HEK293 (cell line): Measurements from ENCODE around the gene TCIRG1.

Source experiments
- CTCF ChIA-PET: fragments of 350-600 bp; formaldehyde crosslinking; extraction: SDS; loops from one replicate; lab custom pipeline; 2021; ENCODE audit warnings: antibody characterized with exemption; lab: Yijun Ruan, JAX
- POLR2A ChIA-PET: fragments of 300-600 bp; formaldehyde crosslinking; extraction: SDS; loops from one replicate; lab custom pipeline; 2020; ENCODE audit warnings: antibody characterized with exemption, inconsistent platforms; lab: Yijun Ruan, JAX
- H3K27ac ChIP-seq: fragments of 200-500 bp; sonication (Bioruptor generic); 2 replicates; pipeline ENCODE4 v1.5.1; 2014; ENCODE audit warnings: low read depth, low read length, control low read depth, inconsistent platforms; ENCODE audit errors: extremely low read depth
- H3K36me3 ChIP-seq, 2 experiments: fragments of 200-500 bp in 1 of 2; sonication (Bioruptor generic) in 1 of 2; 1 replicate in 1 of 2; 2 replicates in 1 of 2; pipeline ENCODE4 v1.5.1; 2014 to 2017; ENCODE audit warnings: inconsistent platforms in 2 of 2, low read length in 2 of 2; ENCODE audit not compliant: control insufficient read depth in 2 of 2, insufficient read depth in 1 of 2
- H3K4me1 ChIP-seq: fragments of 200-500 bp; sonication (Bioruptor generic); 2 replicates; pipeline ENCODE4 v1.5.1; 2014; ENCODE audit warnings: mild to moderate bottlenecking, low read length, inconsistent platforms; ENCODE audit not compliant: control insufficient read depth, insufficient read depth
- H3K4me3 ChIP-seq: 2 replicates; pipeline ENCODE4 v1.5.1; 2011; ENCODE audit warnings: low read depth, mild to moderate bottlenecking, control low read depth, low read length, moderate library complexity
- H3K9me3 ChIP-seq: fragments of 200-500 bp; sonication (Bioruptor generic); 2 replicates; pipeline ENCODE4 v1.5.1; 2014; ENCODE audit warnings: low read depth, low read length, inconsistent platforms; ENCODE audit not compliant: control insufficient read depth, insufficient read depth
- CTCF ChIP-seq: fragments of 450-650 bp; formaldehyde crosslinking; IDR thresholded peaks from 2 replicates; pipeline ENCODE4 v1.5.1; 2016; ENCODE audit warnings: missing biosample characterization, missing genetic modification characterization
- GLIS2 ChIP-seq: fragments of 450-650 bp; formaldehyde crosslinking; IDR thresholded peaks from 2 replicates; pipeline ENCODE4 v1.5.1; 2016; ENCODE audit warnings: missing biosample characterization, missing genetic modification characterization
- IKZF3 ChIP-seq: fragments of 450-650 bp; IDR thresholded peaks from 2 replicates; pipeline ENCODE4 v1.5.0; 2018; ENCODE audit warnings: missing biosample characterization, mild to moderate bottlenecking, missing genetic modification characterization, moderate library complexity
- KLF7 ChIP-seq: fragments of 450-650 bp; formaldehyde crosslinking; IDR thresholded peaks from 2 replicates; pipeline ENCODE4 v1.5.1; 2016; ENCODE audit warnings: missing biosample characterization, missing genetic modification characterization, borderline replicate concordance
- ZNF132 ChIP-seq: fragments of 450-650 bp; formaldehyde crosslinking; IDR thresholded peaks from 2 replicates; pipeline ENCODE4 v1.5.1; 2017; ENCODE audit warnings: missing biosample characterization, missing genetic modification characterization, borderline replicate concordance
- ZNF138 ChIP-seq: fragments of 450-650 bp; formaldehyde crosslinking; IDR thresholded peaks from 2 replicates; pipeline ENCODE4 v1.5.1; 2016; ENCODE audit warnings: missing biosample characterization, missing genetic modification characterization, borderline replicate concordance
- ZNF140 ChIP-seq: fragments of 450-650 bp; formaldehyde crosslinking; IDR thresholded peaks from 2 replicates; pipeline ENCODE4 v1.5.1; 2016; ENCODE audit warnings: missing biosample characterization, missing genetic modification characterization
- ZNF19 ChIP-seq: fragments of 450-650 bp; formaldehyde crosslinking; IDR thresholded peaks from 2 replicates; pipeline ENCODE4; 2016; ENCODE audit warnings: missing biosample characterization, missing genetic modification characterization, low read depth
- ZNF239 ChIP-seq: fragments of 450-650 bp; formaldehyde crosslinking; IDR thresholded peaks from 2 replicates; pipeline ENCODE4 v1.5.1; 2016; ENCODE audit warnings: missing biosample characterization, missing genetic modification characterization
- ZNF248 ChIP-seq: fragments of 450-650 bp; formaldehyde crosslinking; IDR thresholded peaks from 2 replicates; pipeline ENCODE4 v1.5.1; 2017; ENCODE audit warnings: missing biosample characterization, missing genetic modification characterization
- ZNF280C ChIP-seq: fragments of 450-650 bp; formaldehyde crosslinking; IDR thresholded peaks from 2 replicates; pipeline ENCODE4 v1.5.1; 2016; ENCODE audit warnings: missing biosample characterization, missing genetic modification characterization
- ZNF324 ChIP-seq: fragments of 450-650 bp; formaldehyde crosslinking; IDR thresholded peaks from 2 replicates; pipeline ENCODE4 v1.5.1; 2016; ENCODE audit warnings: missing biosample characterization, missing genetic modification characterization
- ZNF48 ChIP-seq: fragments of 450-650 bp; formaldehyde crosslinking; IDR thresholded peaks from 2 replicates; pipeline ENCODE4 v1.5.1; 2016; ENCODE audit warnings: missing biosample characterization, missing genetic modification characterization
- ZNF513 ChIP-seq: fragments of 450-650 bp; IDR thresholded peaks from 2 replicates; pipeline ENCODE4 v1.5.1; 2018; ENCODE audit warnings: missing biosample characterization, missing genetic modification characterization
- ZNF621 ChIP-seq: fragments of 450-650 bp; formaldehyde crosslinking; IDR thresholded peaks from 2 replicates; pipeline ENCODE4 v1.5.1; 2017; ENCODE audit warnings: missing biosample characterization, missing genetic modification characterization
- ZNF792 ChIP-seq: fragments of 450-650 bp; formaldehyde crosslinking; IDR thresholded peaks from 2 replicates; pipeline ENCODE4 v1.5.1; 2016; ENCODE audit warnings: missing biosample characterization, missing genetic modification characterization
- ZNF830 ChIP-seq: fragments of 450-650 bp; IDR thresholded peaks from 2 replicates; pipeline ENCODE4 v1.5.0; 2018; ENCODE audit warnings: missing biosample characterization, missing genetic modification characterization, low read depth, mild to moderate bottlenecking, moderate library complexity

Gene TCIRG1

GRCh38 chr11:68017980-68018729 is 20.7 kb upstream of the TCIRG1 start:
- Histone ChIP-seq H3K9me3 (no peaks in the 10 kb centered on the region), H3K36me3 (no peaks in the 10 kb centered on the region), H3K4me3 (no peak overlapping the region), H3K4me1 (no peaks in the 10 kb centered on the region), H3K27ac (no peak overlapping the region)
- no peak for TF ChIP-seq ZNF830 (tag by site-specific recombination)
- no peak for TF ChIP-seq GLIS2
- TF ChIP-seq ZNF239 (tag by site-specific recombination): no peak
- TF ChIP-seq ZNF280C (tag by site-specific recombination): no peak
- TF ChIP-seq ZNF513 (tag by site-specific recombination): no peak
- no peak for TF ChIP-seq IKZF3
- TF ChIP-seq KLF7: no peak
- no peak for TF ChIP-seq ZNF48 (tag by site-specific recombination)
- no peak for TF ChIP-seq ZNF138 (tag by site-specific recombination)
- TF ChIP-seq ZNF621 (tag by site-specific recombination): no peak
- TF ChIP-seq ZNF140 (tag by site-specific recombination): no peak
- no peak for TF ChIP-seq ZNF792 (tag by site-specific recombination)
- no peak for TF ChIP-seq ZNF19
- no peak for TF ChIP-seq ZNF132
- ChIA-PET POLR2A (no interaction called here), CTCF (no interaction called here)

GRCh38 chr11:68018730-68019190 is 20.1 kb upstream of the TCIRG1 start:
- no peak overlapping the region for H3K27ac ChIP-seq
- no peaks in the 10 kb centered on the region for H3K36me3 ChIP-seq
- CTCF ChIA-PET: no interaction called here
- POLR2A ChIA-PET: no interaction called here
- H3K9me3 ChIP-seq: no peaks in the 10 kb centered on the region
- no peak overlapping the region for H3K4me3 ChIP-seq
- TF ChIP-seq ZNF239 (tag by site-specific recombination): no peak
- no peaks in the 10 kb centered on the region for H3K4me1 ChIP-seq

- POLR2A ChIA-PET: no interaction called here
- Histone ChIP-seq H3K4me1 (no peaks in the 10 kb centered on the region), H3K4me3 (no peak overlapping the region), H3K27ac (no peak overlapping the region), H3K36me3 (no peaks in the 10 kb centered on the region), H3K9me3 (no peaks in the 10 kb centered on the region)
- TF ChIP-seq ZNF324: no peak
- TF ChIP-seq ZNF792 (tag by site-specific recombination): no peak
- CTCF ChIA-PET: no interaction called here
Observed at GRCh38 chr11:68019486-68019885, 19.3 kb upstream of the TCIRG1 start.

GRCh38 chr11:68020575-68020974 is 18.2 kb upstream of the TCIRG1 start:
- Histone ChIP-seq H3K27ac (no peak overlapping the region), H3K36me3 (peaks cover 0 to 8% of the 10 kb centered on the region in 2 experiments; a peak in 1 of 3 replicates), H3K4me1 (no peaks in the 10 kb centered on the region), H3K9me3 (no peaks in the 10 kb centered on the region), H3K4me3 (no peak overlapping the region)
- ChIA-PET POLR2A (no interaction called here), CTCF (interaction anchor here (0.7 to 2.0 kb wide), 3 partner anchors 11 to 203 kb away, joined by 3 to 7 read pairs (median 5); partner anchors contain the start of gene ALDH3B1)
- TF ChIP-seq ZNF248 (tag by site-specific recombination): no peak
- peak; percentile 58 for TF ChIP-seq CTCF (tag by site-specific recombination)
